HL-60 (cell line): ENCODE data around the gene PTPRF.

Experiments used
- POLR2AphosphoS5 ChIP-seq: IDR thresholded peaks from 2 replicates; pipeline ENCODE4 v1.6.1; 2012; ENCODE audit warnings: low read depth
- REST ChIP-seq: IDR thresholded peaks from 2 replicates; pipeline ENCODE4 v1.6.1; 2012; ENCODE audit warnings: low read depth; ENCODE audit not compliant: insufficient replicate concordance
- TF ChIP-seq, protein P1 (sequence below): IDR thresholded peaks from one replicate; pipeline ENCODE4 v1.5.1; 2011; ENCODE audit warnings: low read length, control low read depth, inconsistent platforms; ENCODE audit not compliant: insufficient read depth

DNA sequence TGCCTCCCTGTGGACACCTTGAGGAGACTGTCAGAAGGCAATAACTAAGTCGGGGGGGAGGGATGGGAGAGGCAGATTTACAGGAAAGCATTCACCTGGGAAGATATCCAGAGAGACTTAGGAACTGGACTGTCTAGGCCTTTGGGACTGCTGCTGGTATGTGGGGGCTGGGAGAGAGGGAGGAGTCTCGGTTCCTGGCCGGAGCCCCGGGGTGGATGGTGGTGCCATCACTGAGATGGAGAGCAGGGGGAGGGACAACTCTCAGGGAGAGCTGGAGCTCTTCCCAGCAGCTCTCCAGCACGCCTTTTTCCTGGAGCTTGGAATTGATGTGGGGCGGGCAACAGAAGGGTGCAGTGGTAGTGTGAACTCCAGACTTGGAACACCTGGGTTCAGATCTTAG, 22.1 kb downstream of the PTPRF start:
- TF ChIP-seq, protein P1, sequence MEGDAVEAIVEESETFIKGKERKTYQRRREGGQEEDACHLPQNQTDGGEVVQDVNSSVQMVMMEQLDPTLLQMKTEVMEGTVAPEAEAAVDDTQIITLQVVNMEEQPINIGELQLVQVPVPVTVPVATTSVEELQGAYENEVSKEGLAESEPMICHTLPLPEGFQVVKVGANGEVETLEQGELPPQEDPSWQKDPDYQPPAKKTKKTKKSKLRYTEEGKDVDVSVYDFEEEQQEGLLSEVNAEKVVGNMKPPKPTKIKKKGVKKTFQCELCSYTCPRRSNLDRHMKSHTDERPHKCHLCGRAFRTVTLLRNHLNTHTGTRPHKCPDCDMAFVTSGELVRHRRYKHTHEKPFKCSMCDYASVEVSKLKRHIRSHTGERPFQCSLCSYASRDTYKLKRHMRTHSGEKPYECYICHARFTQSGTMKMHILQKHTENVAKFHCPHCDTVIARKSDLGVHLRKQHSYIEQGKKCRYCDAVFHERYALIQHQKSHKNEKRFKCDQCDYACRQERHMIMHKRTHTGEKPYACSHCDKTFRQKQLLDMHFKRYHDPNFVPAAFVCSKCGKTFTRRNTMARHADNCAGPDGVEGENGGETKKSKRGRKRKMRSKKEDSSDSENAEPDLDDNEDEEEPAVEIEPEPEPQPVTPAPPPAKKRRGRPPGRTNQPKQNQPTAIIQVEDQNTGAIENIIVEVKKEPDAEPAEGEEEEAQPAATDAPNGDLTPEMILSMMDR, result no peak
- TF ChIP-seq POLR2AphosphoS5, result no peak
- TF ChIP-seq REST, result no peak
